Stimulated activated CD8-positive, alpha-beta memory T cell treated with anti-CD3 and anti-CD28 coated beads, Interleukin-7, amount 100 ng/mL, for 24 hours (primary cell): ENCODE measurements around the gene WDR20.
"Not testable (repeated sequence)": the region's sequence is repeated elsewhere in the genome, so short reads cannot be mapped to it uniquely, and the experiment has no call there.

ENCODE experiments used
- DNase-seq: peaks from one replicate; pipeline ENCODE4 v3.0.0-alpha.2; 2020; ENCODE audit warnings: low read depth

WDR20 gene

DNA sequence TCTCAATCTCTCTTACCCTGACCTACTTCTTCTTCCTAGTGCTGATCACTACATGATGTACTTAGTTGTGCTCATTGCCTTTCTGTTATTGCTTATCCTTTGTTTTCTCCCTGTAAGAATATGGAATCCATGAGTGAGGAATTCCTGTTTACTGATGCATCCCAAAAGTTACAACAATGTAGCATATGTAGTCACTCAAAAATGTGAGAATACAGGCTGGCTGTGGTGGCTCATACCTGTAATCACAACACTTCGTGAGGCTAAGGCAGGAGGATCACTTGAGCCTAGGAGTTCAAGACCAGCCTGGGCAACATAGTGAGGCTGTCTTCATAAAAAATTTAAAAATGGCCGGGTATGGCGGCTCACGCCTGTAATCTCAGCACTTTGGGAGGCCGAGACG lies 8.0 kb upstream of the WDR20 start:
- DNase-seq, result no peak

DNA sequence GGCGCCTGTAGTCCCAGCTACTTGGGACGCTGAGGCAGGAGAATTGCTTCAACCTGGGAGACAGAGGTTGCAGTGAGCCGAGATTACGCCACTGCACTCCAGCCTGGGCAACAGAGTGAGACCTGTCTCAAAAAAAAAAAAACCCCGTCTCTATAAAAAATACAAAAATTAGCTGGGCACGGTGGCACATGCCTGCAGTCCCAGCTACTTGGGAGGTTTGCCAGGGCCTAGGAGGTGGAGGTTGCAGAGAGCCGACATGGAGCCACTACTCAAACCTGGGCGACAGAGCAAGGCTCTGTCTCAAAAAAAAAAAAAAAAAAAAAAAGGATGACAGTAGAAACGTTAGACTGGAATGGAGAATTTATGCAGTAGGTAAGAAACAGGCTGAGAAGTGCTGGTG lies 5.7 kb upstream of the WDR20 start:
- DNase-seq, result not testable (repeated sequence)

DNA sequence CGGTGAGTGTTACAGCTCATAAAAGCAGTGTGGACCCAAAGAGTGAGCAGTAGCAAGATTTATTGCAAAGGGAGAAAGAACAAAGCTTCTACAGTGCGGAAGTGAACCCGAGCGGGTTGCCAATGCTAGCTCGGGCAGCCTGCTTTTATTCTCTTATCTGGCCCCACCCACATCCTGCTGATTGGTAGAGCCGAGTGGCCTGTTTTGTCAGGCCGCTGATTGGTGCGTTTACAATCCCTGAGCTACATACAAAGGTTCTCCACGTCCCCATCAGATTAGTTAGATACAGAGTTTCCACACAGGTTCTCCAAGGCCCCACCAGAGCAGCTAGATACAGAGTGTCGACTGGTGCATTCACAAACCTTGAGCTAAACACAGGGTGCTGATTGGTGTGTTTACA lies 5.0 kb upstream of the WDR20 start:
- not testable (repeated sequence) for DNase-seq

- DNase-seq, result not testable (repeated sequence)
These were observed 4.2 kb upstream of the WDR20 start for GRCh38 chr14:102135456-102135855.

DNA sequence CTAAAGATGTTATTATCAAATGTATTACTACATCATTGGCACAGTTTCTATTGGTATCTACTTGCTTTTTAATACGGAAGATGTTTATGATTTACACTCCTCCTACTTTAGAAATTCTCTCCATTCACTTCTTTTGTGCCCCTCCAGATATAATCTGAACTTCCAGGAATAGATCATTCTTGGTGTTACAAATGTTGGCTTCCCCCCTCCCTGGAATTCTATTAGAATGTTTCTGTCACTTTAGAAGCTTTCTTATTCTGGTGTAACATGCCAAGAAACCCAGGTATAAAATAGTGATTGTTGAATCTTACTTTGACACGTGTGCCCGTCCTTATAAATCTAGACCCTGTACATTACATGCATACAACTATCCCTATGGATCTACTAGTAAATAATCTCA lies 1.2 kb upstream of the WDR20 start:
- no peak for DNase-seq

- DNase-seq, result no peak
These were observed 774 bp upstream of the WDR20 start for GRCh38 chr14:102138961-102139285.

DNA sequence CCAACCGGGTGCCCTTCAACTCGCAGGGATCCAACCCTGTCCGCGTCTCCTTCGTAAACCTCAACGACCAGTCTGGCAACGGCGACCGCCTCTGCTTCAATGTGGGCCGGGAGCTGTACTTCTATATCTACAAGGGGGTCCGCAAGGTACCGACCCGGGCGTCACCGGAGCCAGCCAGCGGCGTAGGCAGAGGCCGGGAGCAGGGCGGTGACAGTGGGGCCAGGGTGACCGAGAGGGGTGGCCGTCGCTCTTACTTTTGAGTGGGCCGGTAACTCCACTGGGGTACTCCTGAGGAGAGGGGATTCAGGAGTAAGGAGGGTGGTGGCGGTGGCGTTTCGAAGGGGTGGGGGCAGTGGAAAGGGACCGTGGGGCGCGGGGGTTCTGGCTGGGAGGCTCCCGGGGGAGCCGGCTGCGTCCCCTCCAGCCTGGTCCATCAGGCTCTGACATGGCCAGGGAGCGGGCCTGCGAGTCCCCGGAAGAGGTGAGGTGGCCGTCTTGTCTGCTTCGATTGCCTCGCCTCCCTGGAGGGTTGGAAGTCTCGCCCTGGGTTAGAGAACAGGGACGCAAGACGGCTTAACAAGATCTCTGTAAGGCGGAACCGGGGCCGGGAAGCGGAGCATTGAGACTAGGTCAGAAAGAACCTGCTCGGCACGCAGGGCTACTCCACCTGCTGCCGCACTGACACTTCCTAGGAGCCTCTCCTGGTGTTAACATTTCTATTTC lies 491 bp downstream of the WDR20 start:
- DNase-seq, result peak; percentile 12

DNA sequence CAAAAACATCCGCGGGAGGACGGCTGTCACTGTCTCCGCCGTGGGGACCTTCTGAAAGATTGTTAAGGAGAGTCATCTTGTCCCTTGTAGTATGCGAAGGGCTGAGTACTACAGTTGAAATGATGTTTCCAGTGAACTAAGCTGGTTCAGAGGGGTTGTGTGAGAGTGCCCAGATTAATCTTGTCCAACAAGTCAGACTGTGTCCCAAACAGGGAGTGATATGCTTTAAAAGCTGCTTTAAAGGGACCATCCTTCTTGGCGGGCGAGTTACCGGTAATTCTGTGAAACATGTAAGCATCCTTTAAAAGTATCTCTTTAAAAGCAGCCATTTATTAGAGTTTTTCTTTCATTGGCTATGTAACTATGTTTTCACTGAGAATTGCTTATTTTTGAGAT lies 1.1 kb downstream of the WDR20 start:
- DNase-seq, result no peak

DNA sequence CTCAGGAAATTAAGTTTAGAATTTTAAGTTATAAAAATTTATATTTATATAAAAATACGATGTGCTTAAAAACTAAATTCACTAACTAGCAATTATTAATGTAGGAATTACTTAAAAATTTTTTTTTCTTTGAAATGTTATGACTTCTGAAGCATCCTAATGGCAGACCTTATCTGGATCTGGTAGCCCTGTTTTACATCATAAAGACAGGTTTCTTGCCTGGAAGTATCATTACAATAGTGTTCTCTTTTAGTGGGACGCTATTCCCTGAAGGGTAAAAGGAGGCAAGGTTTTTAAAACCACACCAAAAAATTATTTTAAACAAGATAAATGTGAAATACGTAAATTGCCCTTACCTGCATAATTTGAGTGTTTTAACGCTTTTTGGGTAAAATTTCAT lies 2.1 kb downstream of the WDR20 start:
- DNase-seq, result no peak

DNA sequence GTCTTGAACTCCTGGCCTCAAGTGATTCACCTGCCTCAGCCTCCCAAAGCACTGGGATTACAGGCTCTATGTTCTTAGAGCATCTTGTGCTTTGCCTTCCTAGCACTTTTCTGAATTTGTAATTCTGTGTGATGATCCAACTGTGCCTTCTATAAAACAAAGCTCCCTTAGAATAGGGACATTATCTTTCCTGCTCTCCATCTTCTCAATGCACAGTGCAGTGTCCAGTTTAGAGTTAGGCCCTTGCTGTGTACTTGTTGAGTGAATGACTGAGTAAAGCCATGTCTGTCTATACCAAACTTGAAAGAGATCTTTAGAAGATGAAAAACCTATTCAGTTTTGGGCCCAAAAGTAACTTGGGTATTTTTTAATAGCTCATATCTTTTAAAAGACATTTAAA lies 5.2 kb downstream of the WDR20 start:
- no peak for DNase-seq

GRCh38 chr14:102145395-102145794 lies 5.7 kb downstream of the WDR20 start:
- no peak for DNase-seq

DNA sequence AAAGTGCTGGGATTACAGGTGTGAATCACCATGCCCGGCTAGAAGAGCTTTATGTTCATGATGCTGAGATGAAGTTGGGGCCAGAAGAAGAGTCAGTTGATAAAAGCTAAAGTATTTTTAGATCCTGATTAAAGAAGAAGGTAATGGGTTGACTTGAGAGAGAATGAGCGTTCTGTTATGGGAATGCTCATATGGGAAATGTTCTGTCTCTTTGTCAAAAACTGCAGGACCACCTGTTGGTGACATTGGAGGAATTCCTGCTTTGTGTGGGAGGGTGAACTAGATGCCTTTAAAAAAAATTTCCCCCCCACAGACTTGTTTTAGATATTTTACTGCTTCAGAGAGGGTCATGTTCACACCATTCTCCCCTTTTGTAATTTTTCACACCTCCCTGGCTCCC lies 6.7 kb downstream of the WDR20 start:
- no peak for DNase-seq

DNA sequence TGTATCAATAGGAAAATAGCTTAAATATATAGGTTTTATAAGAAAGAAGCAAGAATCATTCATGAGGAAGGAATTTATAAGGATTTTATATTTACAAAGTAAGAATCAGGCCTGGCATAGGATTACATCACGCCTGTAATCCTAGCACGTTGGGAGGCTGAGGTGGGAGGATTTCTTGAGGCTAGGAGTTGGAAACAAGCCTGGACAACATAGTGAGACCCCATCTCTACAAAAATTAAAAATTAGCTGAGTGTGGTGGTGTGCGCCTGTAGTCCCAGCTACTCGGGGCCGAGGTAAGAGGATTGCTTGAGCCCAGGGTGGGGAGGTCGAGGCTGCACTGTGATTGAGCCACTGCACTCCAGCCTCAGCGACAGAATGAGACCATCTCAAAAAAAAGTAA lies 10.4 kb downstream of the WDR20 start:
- DNase-seq, result no peak

- DNase-seq, result no peak
These were observed 11.0 kb downstream of the WDR20 start for GRCh38 chr14:102150744-102151143.

DNA sequence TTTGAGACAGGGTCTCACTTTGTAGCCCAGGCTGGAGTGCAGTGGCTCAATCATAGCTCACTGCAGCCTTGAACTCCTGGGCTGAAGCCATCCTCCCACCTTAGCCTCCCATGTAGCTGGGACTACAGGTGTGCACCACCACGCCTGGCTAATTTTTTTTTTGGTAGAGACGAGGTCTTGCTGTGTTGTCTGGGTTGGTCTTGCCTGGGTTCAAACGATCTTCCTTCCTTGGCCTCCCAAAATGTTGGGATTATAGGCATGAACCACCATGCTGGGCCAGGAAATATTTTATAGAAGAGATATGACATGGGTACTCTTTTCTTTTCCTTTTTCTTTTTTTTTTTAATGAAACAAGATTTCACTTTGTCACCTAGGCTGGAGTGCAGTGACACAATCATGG lies 11.7 kb downstream of the WDR20 start:
- DNase-seq, result not testable (repeated sequence)

GRCh38 chr14:102154121-102154520 lies 14.4 kb downstream of the WDR20 start:
- DNase-seq, result no peak

DNA sequence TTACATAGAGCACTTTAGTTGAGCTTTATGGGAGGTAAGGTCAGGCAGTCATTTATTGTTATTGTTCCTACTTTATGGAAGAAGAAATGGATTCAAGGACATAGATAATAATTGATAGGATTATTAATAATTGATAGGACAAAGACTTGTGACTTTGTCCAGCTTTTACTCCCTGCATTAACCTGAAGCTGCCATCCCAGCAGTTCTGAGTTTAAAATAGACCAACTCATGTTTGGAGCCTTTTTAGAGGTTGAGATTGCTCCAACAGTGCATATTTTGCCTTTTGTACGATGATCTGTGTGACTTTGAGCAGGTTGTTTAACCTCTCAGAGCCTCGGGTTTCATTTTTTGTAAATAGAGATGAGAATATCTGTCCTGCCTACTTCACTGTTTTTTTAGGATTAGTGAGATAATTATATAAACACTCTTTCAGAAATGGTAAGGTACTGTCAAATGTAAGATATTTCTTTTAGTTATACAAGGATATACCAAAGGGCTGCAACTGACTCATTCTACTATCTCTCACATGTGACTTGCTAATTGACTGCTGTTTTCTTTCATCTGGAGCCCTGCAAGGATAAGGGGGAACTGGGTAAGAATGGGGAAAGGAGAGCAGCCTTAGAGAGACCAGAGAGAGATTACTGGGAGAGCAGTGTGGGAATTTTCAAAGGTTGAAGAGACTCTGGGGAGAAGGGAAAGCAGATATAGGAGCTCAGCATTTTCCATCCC lies 15.3 kb downstream of the WDR20 start:
- no peak for DNase-seq

GRCh38 chr14:102157346-102157745 lies 17.6 kb downstream of the WDR20 start:
- DNase-seq, result no peak

DNA sequence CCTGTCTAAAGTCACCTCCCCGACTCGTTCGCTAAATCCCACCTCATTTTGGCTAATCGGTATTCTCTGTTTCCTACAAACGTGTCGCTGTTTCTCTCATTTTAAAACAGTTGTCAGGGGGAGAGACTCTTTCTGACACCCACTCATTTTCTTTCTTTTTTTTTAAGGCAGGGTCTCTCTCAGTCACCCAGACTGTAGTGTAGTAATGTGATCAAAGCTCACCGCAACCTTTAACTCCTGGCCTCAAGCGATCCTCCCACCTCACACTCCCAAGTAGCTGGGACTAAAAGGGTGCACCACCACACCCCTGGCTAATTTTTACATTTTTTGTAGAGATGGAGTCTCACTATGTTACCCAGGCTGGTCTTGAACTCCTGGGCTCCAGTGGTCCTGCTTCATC lies 19.1 kb downstream of the WDR20 start:
- no peak for DNase-seq

- DNase-seq, result no peak
These were observed 20.1 kb downstream of the WDR20 start for GRCh38 chr14:102159841-102160240.

DNA sequence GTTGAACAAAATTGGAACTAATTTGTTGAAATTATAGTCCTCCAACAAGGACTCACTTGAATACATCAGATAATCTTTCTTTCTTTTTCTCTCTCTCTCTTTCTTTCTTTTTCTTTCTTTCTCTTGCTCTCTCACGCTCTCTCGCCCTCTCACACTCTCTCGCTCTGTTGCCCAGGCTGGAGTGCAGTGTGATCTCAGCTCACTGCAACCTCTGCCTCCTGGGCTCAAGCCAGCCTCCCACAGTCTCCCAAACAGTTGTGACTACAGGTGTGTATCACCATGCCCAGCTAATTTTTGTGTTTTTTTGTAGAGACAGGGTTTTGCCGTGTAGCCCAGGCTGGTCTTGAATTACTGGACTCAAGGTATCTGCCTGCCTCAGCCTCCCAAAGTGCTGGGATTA lies 22.8 kb downstream of the WDR20 start:
- DNase-seq, result no peak

- DNase-seq, result no peak
These were observed 24.5 kb downstream of the WDR20 start for GRCh38 chr14:102164241-102164641.

DNA sequence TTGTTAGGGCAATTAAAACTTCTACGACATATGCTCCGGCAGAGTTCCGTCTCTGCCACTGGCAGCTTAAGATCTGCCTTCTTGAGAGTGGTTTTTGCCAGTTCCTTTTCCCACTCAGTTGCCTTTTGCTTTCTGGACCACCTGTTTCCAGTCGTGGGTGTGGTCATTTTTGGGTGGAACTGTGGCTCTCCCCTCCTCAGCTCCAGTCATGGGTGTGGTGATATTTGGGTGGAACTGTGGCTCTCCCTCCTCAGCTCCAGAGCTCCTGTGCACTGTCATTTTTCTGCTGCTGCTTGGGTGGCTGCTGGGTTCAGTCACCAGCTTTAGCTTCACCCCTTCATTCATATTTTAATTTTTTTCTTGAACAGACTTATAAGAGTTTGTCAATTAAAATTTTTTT lies 25.3 kb downstream of the WDR20 start:
- DNase-seq, result no peak

DNA sequence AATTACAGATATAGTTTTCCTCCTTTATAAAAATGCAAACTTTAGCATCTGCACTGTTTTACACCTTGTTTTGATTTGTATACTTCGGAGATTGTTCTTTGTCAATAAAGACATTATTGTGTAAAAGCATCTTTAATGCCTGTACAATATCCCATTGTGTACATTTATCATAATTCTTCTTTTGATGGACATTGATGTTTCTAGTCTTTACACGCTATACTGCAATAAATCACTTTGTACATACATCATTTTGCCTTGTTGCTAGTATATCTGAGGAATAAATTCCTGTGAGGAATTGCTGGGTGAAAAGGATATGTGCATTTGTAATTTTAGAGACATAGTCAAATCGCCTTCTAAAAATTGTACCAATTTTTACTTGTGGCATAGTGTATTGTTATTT lies 30.4 kb downstream of the WDR20 start:
- no peak for DNase-seq
